Measurements from ENCODE around the gene ENC1. TPM values are rescaled to one million over a fixed set of nuclear protein-coding genes. Genes with fewer than 3 reads are reported as not detected.

ENC1 gene
- total RNA-seq, 4 donors from 2014 or later = 14.9 to 26.9 (median 22.0) TPM

- in situ Hi-C loops (cut with MboI; ENCODE audit: low pct_ligation_motif_present in 1 of 4, low pct_unique_long_range_greater_than_20kb in 1 of 4, low sequenced_read_pairs in 3 of 4) = loop anchor here (5.0 to 25.0 kb wide), 10 partner anchors 237 to 1055 kb away; no protein-coding TSS in a partner anchor
- no peaks in the 10 kb centered on the region for H3K27me3 ChIP-seq
- no peaks in the 10 kb centered on the region for H3K36me3 ChIP-seq
- no peak overlapping the region for H3K27ac ChIP-seq
- DNase-seq = no peak
- no peaks in the 10 kb centered on the region for H3K9me3 ChIP-seq
- H3K4me1 ChIP-seq = peaks cover 0 to 8% (median 0%) of the 10 kb centered on the region in 4 donors
- WGBS, 2 donors (ENCODE audit: low coverage in 1 of 2) = 11 to 22% methylated on average over 1 of the region's 1 CpG
- intact Hi-C loops (cut with DNase I; ENCODE audit: low total_unique reads) = loop anchor here (2.0 kb wide), 1 partner anchor 747 kb away; no protein-coding TSS in a partner anchor
- TF ChIP-seq POLR2AphosphoS5 (IDR thresholded peaks at IDR 0.05) = no peak
- no peak for TF ChIP-seq CTCF (IDR thresholded peaks at IDR 0.05)
- TF ChIP-seq EP300 (IDR thresholded peaks at IDR 0.05; ENCODE audit: low read depth) = no peak
- no peak for TF ChIP-seq POLR2A (IDR thresholded peaks at IDR 0.05)
- H3K4me3 ChIP-seq = no peak overlapping the region
These were observed 9.0 kb upstream of the ENC1 start for GRCh38 chr5:74649421-74649973.

GRCh38 chr5:74648835-74649293 is 8.3 kb upstream of the ENC1 start:
- H3K27me3 ChIP-seq = no peaks in the 10 kb centered on the region
- in situ Hi-C loops (cut with MboI; ENCODE audit: low pct_ligation_motif_present in 1 of 4, low pct_unique_long_range_greater_than_20kb in 1 of 4, low sequenced_read_pairs in 3 of 4) (loop anchor here (5.0 to 25.0 kb wide), 10 partner anchors 237 to 1054 kb away; no protein-coding TSS in a partner anchor), intact Hi-C loops (cut with DNase I; ENCODE audit: low total_unique reads) (loop anchor here (2.0 kb wide), 1 partner anchor 746 kb away; no protein-coding TSS in a partner anchor)
- 0 to 24% methylated on average over 3 to 6 of the region's 6 CpGs for WGBS, 2 donors (ENCODE audit: low coverage in 1 of 2)
- H3K4me1 ChIP-seq = peaks cover 0 to 8% (median 0%) of the 10 kb centered on the region in 4 donors
- no peaks in the 10 kb centered on the region for H3K36me3 ChIP-seq
- DNase-seq = no peak
- TF ChIP-seq CTCF (IDR thresholded peaks at IDR 0.05) (peak; percentile 67 to 79 (median 73)), POLR2AphosphoS5 (IDR thresholded peaks at IDR 0.05) (no peak)
- H3K9me3 ChIP-seq = no peaks in the 10 kb centered on the region
- no peak overlapping the region for H3K4me3 ChIP-seq
- H3K27ac ChIP-seq = no peak overlapping the region

DNA sequence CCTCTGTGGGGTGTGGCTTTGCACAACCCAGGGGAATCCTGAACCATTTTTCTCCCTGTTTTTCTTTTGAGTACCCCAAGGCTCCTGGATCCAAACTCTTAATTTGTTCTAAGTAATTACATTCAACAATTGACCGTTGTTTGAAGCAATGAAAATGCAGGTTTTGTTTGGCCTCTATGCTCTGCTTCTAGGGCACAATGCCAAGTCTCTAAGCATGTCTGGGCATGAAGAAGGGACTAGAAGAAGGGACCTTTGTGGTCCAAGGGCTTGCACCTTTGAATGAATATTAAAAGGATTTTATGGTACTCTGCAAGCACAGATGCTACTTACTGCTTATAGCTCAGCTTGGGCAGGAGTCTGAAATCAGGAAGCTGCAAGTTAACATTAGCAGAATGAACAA is 6.6 kb upstream of the ENC1 start:
- in situ Hi-C loops (cut with MboI; ENCODE audit: low pct_ligation_motif_present in 1 of 4, low pct_unique_long_range_greater_than_20kb in 1 of 4, low sequenced_read_pairs in 3 of 4) = loop anchor here (5.0 to 25.0 kb wide), 10 partner anchors 235 to 1052 kb away; no protein-coding TSS in a partner anchor

More for the DNA sequence above, 6.6 kb upstream of the ENC1 start:
- Histone ChIP-seq H3K27ac (no peak overlapping the region), H3K9me3 (no peaks in the 10 kb centered on the region), H3K36me3 (no peaks in the 10 kb centered on the region), H3K4me3 (no peak overlapping the region), H3K4me1 (peaks cover 0 to 8% (median 0%) of the 10 kb centered on the region in 4 donors), H3K27me3 (no peaks in the 10 kb centered on the region)
- intact Hi-C loops (cut with DNase I; ENCODE audit: low total_unique reads) = no loop called here
- DNase-seq = no peak
- WGBS, 2 donors (ENCODE audit: low coverage in 1 of 2) = 30 to 50% methylated on average over 1 of the region's 1 CpG
- TF ChIP-seq POLR2AphosphoS5 (IDR thresholded peaks at IDR 0.05) (no peak), EP300 (IDR thresholded peaks at IDR 0.05; ENCODE audit: low read depth) (no peak), POLR2A (IDR thresholded peaks at IDR 0.05) (no peak), CTCF (IDR thresholded peaks at IDR 0.05) (no peak)
